H1 (cell line): ENCODE results near the gene FAM72A.
"Not testable (repeated sequence)": the region's sequence is repeated elsewhere in the genome, so short reads cannot be mapped to it uniquely, and the experiment has no call there.

Source experiments
- EP300 ChIP-seq, 2 experiments: IDR thresholded peaks; 1 replicate in 1 of 2; 2 replicates in 1 of 2; pipeline ENCODE4 v1.6.1; 2011 to 2012; ENCODE audit warnings: low read depth in 2 of 2, low read length in 2 of 2, mild to moderate bottlenecking in 2 of 2, borderline replicate concordance in 1 of 2, inconsistent platforms in 1 of 2, moderate library complexity in 1 of 2
- EZH2 ChIP-seq: fragments of 200-600 bp; sonication (generic); IDR thresholded peaks from 2 replicates; pipeline ENCODE4 v1.7.1; 2012; ENCODE audit warnings: low read depth, mild to moderate bottlenecking, moderate library complexity, low read length, inconsistent platforms; ENCODE audit not compliant: severe bottlenecking
- KDM1A ChIP-seq: fragments of 200-600, 300-600 bp; sonication (generic); IDR thresholded peaks from 2 replicates; pipeline ENCODE4 v1.7.1; 2016; ENCODE audit warnings: mild to moderate bottlenecking, low read length, borderline replicate concordance
- POLR2A ChIP-seq, 2 experiments: IDR thresholded peaks; 1 replicate in 1 of 2; 2 replicates in 1 of 2; pipeline ENCODE4 v1.6.1; 2011; ENCODE audit warnings: low read depth in 2 of 2, low read length in 2 of 2, mild to moderate bottlenecking in 2 of 2; ENCODE audit errors: control extremely low read depth in 1 of 2
- POU5F1 ChIP-seq: IDR thresholded peaks from 2 replicates; pipeline ENCODE4 v1.6.1; 2011; ENCODE audit warnings: low read depth, mild to moderate bottlenecking, low read length, moderate library complexity
- RXRA ChIP-seq: IDR thresholded peaks from 2 replicates; pipeline ENCODE4 v1.6.1; 2011; ENCODE audit warnings: low read depth, mild to moderate bottlenecking, low read length, moderate library complexity; ENCODE audit not compliant: insufficient read depth
- SP1 ChIP-seq: IDR thresholded peaks from 2 replicates; pipeline ENCODE4 v1.6.1; 2011; ENCODE audit warnings: low read depth, low read length
- TAF1 ChIP-seq: IDR thresholded peaks from 2 replicates; pipeline ENCODE4 v1.6.1; 2011; ENCODE audit warnings: mild to moderate bottlenecking, low read depth, low read length
- ZNF274 ChIP-seq: IDR thresholded peaks from 2 replicates; pipeline ENCODE4 v1.7.0; 2012; ENCODE audit warnings: low read length, borderline replicate concordance; ENCODE audit errors: extremely low read depth
- TF ChIP-seq, protein P1 (sequence below): fragments of 300-600 bp; sonication (generic); IDR thresholded peaks from 2 replicates; pipeline ENCODE4 v1.7.1; 2012; ENCODE audit warnings: low read length, moderate library complexity, mild to moderate bottlenecking, inconsistent platforms; ENCODE audit not compliant: insufficient replicate concordance
- TF ChIP-seq, protein P2 (sequence below), 3 experiments: IDR thresholded peaks; 1 replicate in 2 of 3; 2 replicates in 1 of 3; pipeline versions ENCODE4 v1.5.1 to v1.6.1; 2011; ENCODE audit warnings: low read length in 3 of 3, mild to moderate bottlenecking in 3 of 3, inconsistent platforms in 2 of 3, low read depth in 1 of 3, moderate library complexity in 1 of 3; ENCODE audit not compliant: insufficient read depth in 1 of 3; ENCODE audit errors: control extremely low read depth in 1 of 3
- TF ChIP-seq, protein P3 (sequence below): IDR thresholded peaks from 2 replicates; pipeline ENCODE4 v1.6.1; 2011; ENCODE audit warnings: low read length, improper control_type of control experiment

DNA sequence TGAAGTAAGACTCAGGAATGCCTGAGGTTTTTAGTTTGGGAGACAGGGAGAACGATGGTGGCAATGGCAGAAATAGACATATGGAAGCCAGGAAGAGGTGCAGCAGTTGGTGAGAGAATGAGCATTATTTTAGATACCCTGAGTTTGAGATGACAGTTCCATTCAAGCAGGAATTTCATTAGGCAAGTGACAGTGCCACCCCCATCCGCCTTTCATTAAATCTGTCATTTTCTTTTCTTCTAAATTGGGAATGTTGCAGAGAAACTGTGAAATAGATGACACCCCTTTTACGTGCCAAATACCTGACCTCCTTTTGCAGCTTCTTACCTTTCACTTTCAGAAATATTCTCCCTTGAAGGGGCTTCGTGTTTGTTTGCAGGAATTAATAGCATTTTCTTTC lies 22.7 kb upstream of the FAM72A start:
- TF ChIP-seq POLR2A (IDR thresholded peaks at IDR 0.05; ENCODE audit: control extremely low read depth in 1 of 2, low read depth in 2 of 2, low read length in 2 of 2); TAF1; SP1; EZH2; RXRA; POU5F1; EP300 (IDR thresholded peaks at IDR 0.05; ENCODE audit: borderline replicate concordance in 1 of 2, low read depth in 2 of 2, low read length in 2 of 2); KDM1A; ZNF274: not testable (repeated sequence)
- TF ChIP-seq, protein P1, sequence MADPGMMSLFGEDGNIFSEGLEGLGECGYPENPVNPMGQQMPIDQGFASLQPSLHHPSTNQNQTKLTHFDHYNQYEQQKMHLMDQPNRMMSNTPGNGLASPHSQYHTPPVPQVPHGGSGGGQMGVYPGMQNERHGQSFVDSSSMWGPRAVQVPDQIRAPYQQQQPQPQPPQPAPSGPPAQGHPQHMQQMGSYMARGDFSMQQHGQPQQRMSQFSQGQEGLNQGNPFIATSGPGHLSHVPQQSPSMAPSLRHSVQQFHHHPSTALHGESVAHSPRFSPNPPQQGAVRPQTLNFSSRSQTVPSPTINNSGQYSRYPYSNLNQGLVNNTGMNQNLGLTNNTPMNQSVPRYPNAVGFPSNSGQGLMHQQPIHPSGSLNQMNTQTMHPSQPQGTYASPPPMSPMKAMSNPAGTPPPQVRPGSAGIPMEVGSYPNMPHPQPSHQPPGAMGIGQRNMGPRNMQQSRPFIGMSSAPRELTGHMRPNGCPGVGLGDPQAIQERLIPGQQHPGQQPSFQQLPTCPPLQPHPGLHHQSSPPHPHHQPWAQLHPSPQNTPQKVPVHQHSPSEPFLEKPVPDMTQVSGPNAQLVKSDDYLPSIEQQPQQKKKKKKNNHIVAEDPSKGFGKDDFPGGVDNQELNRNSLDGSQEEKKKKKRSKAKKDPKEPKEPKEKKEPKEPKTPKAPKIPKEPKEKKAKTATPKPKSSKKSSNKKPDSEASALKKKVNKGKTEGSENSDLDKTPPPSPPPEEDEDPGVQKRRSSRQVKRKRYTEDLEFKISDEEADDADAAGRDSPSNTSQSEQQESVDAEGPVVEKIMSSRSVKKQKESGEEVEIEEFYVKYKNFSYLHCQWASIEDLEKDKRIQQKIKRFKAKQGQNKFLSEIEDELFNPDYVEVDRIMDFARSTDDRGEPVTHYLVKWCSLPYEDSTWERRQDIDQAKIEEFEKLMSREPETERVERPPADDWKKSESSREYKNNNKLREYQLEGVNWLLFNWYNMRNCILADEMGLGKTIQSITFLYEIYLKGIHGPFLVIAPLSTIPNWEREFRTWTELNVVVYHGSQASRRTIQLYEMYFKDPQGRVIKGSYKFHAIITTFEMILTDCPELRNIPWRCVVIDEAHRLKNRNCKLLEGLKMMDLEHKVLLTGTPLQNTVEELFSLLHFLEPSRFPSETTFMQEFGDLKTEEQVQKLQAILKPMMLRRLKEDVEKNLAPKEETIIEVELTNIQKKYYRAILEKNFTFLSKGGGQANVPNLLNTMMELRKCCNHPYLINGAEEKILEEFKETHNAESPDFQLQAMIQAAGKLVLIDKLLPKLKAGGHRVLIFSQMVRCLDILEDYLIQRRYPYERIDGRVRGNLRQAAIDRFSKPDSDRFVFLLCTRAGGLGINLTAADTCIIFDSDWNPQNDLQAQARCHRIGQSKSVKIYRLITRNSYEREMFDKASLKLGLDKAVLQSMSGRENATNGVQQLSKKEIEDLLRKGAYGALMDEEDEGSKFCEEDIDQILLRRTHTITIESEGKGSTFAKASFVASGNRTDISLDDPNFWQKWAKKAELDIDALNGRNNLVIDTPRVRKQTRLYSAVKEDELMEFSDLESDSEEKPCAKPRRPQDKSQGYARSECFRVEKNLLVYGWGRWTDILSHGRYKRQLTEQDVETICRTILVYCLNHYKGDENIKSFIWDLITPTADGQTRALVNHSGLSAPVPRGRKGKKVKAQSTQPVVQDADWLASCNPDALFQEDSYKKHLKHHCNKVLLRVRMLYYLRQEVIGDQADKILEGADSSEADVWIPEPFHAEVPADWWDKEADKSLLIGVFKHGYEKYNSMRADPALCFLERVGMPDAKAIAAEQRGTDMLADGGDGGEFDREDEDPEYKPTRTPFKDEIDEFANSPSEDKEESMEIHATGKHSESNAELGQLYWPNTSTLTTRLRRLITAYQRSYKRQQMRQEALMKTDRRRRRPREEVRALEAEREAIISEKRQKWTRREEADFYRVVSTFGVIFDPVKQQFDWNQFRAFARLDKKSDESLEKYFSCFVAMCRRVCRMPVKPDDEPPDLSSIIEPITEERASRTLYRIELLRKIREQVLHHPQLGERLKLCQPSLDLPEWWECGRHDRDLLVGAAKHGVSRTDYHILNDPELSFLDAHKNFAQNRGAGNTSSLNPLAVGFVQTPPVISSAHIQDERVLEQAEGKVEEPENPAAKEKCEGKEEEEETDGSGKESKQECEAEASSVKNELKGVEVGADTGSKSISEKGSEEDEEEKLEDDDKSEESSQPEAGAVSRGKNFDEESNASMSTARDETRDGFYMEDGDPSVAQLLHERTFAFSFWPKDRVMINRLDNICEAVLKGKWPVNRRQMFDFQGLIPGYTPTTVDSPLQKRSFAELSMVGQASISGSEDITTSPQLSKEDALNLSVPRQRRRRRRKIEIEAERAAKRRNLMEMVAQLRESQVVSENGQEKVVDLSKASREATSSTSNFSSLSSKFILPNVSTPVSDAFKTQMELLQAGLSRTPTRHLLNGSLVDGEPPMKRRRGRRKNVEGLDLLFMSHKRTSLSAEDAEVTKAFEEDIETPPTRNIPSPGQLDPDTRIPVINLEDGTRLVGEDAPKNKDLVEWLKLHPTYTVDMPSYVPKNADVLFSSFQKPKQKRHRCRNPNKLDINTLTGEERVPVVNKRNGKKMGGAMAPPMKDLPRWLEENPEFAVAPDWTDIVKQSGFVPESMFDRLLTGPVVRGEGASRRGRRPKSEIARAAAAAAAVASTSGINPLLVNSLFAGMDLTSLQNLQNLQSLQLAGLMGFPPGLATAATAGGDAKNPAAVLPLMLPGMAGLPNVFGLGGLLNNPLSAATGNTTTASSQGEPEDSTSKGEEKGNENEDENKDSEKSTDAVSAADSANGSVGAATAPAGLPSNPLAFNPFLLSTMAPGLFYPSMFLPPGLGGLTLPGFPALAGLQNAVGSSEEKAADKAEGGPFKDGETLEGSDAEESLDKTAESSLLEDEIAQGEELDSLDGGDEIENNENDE, result not testable (repeated sequence)
- TF ChIP-seq, protein P2, sequence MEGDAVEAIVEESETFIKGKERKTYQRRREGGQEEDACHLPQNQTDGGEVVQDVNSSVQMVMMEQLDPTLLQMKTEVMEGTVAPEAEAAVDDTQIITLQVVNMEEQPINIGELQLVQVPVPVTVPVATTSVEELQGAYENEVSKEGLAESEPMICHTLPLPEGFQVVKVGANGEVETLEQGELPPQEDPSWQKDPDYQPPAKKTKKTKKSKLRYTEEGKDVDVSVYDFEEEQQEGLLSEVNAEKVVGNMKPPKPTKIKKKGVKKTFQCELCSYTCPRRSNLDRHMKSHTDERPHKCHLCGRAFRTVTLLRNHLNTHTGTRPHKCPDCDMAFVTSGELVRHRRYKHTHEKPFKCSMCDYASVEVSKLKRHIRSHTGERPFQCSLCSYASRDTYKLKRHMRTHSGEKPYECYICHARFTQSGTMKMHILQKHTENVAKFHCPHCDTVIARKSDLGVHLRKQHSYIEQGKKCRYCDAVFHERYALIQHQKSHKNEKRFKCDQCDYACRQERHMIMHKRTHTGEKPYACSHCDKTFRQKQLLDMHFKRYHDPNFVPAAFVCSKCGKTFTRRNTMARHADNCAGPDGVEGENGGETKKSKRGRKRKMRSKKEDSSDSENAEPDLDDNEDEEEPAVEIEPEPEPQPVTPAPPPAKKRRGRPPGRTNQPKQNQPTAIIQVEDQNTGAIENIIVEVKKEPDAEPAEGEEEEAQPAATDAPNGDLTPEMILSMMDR (IDR thresholded peaks at IDR 0.05; ENCODE audit: control extremely low read depth in 1 of 3, insufficient read depth in 1 of 3, low read depth in 1 of 3, low read length in 3 of 3), result not testable (repeated sequence)
- TF ChIP-seq, protein P3, sequence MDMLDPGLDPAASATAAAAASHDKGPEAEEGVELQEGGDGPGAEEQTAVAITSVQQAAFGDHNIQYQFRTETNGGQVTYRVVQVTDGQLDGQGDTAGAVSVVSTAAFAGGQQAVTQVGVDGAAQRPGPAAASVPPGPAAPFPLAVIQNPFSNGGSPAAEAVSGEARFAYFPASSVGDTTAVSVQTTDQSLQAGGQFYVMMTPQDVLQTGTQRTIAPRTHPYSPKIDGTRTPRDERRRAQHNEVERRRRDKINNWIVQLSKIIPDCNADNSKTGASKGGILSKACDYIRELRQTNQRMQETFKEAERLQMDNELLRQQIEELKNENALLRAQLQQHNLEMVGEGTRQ, result not testable (repeated sequence)
